ENCODE measurements around the gene TSPAN17. TPM values are rescaled to one million over a fixed set of nuclear protein-coding genes. Genes with fewer than 3 reads are reported as not detected.

Gene TSPAN17
- total RNA-seq, 2 experiments from 2014 or later = 24.6 to 26.3 TPM

DNA sequence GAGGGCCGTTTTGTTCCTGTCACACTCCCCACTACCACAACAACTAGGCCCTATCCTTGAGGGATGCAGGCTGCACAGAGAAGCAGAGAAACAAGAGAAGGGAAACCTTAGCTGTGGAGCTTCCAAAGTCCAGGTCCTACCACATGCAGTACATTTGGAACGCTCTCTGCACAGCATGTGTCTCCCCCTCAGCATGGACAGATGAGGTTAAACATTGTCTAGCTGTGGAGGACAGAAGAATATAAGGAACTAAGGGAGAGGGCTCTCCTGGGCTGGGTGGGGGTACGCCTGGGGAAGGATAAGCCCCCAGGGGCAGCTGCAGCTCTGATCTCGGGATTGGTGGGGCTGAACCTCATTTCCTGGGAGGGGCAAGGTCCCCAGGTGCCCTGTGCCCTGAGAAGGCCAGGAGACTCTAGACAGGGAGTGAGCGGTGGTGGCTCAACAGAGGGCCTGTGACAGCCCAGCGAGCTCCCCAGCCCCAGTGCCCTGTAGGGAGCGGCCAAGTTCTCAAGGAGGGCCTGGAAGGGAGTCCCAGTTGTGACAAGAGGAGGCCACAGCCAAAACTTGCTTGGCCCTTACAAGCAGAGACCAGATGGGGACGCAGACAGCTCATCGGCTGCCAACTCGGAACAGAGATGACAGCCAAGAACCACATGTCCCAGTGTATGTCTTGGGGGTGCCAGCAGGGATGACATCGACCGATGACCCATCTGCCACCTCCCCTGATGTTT lies 30.1 kb downstream of the TSPAN17 start:
- Mint-ChIP-seq H3K27me3 (peaks cover 40% of the 10 kb centered on the region), H3K36me3 (ENCODE audit: low read depth) (no peaks in the 10 kb centered on the region), H3K27ac (no peak overlapping the region), H3K9me3 (no peaks in the 10 kb centered on the region), H3K4me3 (no peak overlapping the region), H3K4me1 (ENCODE audit: low read depth) (no peaks in the 10 kb centered on the region)
- POLR2A ChIA-PET = no interaction called here
- DNase-seq (no peak), ATAC-seq (no peak)
- intact Hi-C loops (cut with micrococcal nuclease) = no loop called here
- CTCF ChIA-PET = interaction anchor here (0.5 to 3.1 kb wide), 2 partner anchors 17 to 31 kb away, joined by 3 to 17 read pairs; no protein-coding TSS in a partner anchor
- TF ChIP-seq, protein P1, sequence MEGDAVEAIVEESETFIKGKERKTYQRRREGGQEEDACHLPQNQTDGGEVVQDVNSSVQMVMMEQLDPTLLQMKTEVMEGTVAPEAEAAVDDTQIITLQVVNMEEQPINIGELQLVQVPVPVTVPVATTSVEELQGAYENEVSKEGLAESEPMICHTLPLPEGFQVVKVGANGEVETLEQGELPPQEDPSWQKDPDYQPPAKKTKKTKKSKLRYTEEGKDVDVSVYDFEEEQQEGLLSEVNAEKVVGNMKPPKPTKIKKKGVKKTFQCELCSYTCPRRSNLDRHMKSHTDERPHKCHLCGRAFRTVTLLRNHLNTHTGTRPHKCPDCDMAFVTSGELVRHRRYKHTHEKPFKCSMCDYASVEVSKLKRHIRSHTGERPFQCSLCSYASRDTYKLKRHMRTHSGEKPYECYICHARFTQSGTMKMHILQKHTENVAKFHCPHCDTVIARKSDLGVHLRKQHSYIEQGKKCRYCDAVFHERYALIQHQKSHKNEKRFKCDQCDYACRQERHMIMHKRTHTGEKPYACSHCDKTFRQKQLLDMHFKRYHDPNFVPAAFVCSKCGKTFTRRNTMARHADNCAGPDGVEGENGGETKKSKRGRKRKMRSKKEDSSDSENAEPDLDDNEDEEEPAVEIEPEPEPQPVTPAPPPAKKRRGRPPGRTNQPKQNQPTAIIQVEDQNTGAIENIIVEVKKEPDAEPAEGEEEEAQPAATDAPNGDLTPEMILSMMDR (IDR thresholded peaks at IDR 0.05) = no peak

DNA sequence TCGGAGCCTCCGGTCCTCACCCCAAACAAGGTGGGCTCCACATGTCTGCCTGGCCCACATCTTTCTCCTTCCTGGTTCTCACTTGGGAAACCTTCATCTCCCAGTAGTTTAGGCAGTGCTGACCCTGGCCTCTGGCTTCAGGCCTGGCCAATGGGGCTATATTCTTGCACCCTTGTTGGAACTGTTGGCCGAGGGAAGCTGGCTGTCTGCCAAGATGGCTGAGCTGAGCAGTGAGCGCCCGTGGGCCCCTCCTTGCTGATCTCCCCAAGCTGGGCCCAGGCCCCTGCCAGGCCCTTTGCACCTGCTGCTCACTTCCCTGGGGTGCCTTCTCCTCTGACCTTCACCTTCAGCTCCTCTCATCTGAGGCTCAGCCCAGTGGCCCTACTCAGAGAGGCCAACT lies 31.3 kb downstream of the TSPAN17 start:
- no peaks in the 10 kb centered on the region for H3K9me3 Mint-ChIP-seq
- POLR2A ChIA-PET = no interaction called here
- CTCF ChIA-PET = interaction anchor here (2.0 kb wide), 1 partner anchor 21 kb away, joined by 7 read pairs; no protein-coding TSS in a partner anchor
- TF ChIP-seq, protein P1 (IDR thresholded peaks at IDR 0.05) = no peak
- intact Hi-C loops (cut with micrococcal nuclease) = no loop called here
- no peak overlapping the region for H3K27ac Mint-ChIP-seq
- ATAC-seq (no peak), DNase-seq (no peak)
- H3K36me3 Mint-ChIP-seq (ENCODE audit: low read depth) = no peaks in the 10 kb centered on the region
- no peaks in the 10 kb centered on the region for H3K4me1 Mint-ChIP-seq (ENCODE audit: low read depth)
- no peak overlapping the region for H3K4me3 Mint-ChIP-seq
- H3K27me3 Mint-ChIP-seq = peaks cover 40% of the 10 kb centered on the region

DNA sequence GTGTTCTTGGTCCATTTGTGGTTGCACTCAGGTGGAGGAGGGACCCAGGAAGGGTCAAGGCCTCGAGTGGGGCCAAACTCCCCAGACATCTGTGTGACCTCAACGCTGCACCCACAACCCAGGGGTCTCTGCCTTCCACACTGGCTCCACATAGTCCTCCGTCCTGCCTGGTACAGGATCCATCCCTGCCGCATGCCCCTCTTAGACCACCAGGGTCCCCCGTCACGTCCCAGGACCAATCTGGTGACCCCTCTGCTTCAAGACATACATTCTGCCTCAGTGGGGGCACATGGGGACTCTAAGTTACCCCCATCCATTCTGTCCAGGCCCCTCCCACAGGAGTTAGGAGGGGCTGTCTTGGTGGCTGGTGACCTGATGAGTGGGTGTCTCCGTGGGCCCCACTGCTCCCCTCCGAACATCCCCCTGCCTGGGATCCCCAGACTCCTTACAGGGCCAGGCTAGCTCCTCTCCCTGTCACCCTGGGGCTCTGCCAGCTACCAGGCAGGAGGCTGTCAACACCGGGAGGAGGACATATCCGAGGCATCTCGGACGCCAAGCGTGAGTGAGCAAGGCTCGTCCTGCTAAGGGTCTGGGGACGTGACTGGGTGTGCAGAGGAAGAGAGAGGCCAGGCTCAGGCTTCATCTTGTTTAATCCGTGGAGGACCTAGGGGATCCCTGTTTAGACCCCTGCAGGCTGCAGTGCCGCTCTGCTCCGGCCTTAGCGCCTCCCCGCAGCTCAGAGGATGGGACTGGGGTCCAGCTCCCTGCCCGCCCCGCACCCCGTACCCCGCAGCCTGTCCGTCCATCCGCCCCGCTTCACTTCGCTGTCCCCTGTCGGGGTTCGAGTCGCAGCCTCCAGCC lies 32.3 kb downstream of the TSPAN17 start:
- intact Hi-C loops (cut with micrococcal nuclease) = no loop called here
- POLR2A ChIA-PET = interaction anchor here (0.7 to 1.4 kb wide), 2 partner anchors 26 to 220 kb away, joined by 3 to 4 read pairs; partner anchors contain the start of gene HK3
- H3K9me3 Mint-ChIP-seq = no peaks in the 10 kb centered on the region
- no peak overlapping the region for H3K4me3 Mint-ChIP-seq
- TF ChIP-seq, protein P1 (IDR thresholded peaks at IDR 0.05) = no peak
- CTCF ChIA-PET = interaction anchor here (2.0 kb wide), 1 partner anchor 22 kb away, joined by 7 read pairs; no protein-coding TSS in a partner anchor
- no peak overlapping the region for H3K27ac Mint-ChIP-seq
- DNase-seq = no peak
- H3K4me1 Mint-ChIP-seq (ENCODE audit: low read depth) = no peaks in the 10 kb centered on the region
- peaks cover 42% of the 10 kb centered on the region for H3K27me3 Mint-ChIP-seq
- H3K36me3 Mint-ChIP-seq (ENCODE audit: low read depth) = no peaks in the 10 kb centered on the region
- no peak for ATAC-seq

- Mint-ChIP-seq H3K36me3 (ENCODE audit: low read depth) (no peaks in the 10 kb centered on the region), H3K9me3 (peaks cover 2% of the 10 kb centered on the region), H3K4me3 (no peak overlapping the region), H3K27ac (no peak overlapping the region), H3K4me1 (ENCODE audit: low read depth) (no peaks in the 10 kb centered on the region), H3K27me3 (peaks cover 44% of the 10 kb centered on the region)
- CTCF ChIA-PET = interaction anchor here (2.0 to 2.1 kb wide), 2 partner anchors 20 to 22 kb away, joined by 7 to 8 read pairs; no protein-coding TSS in a partner anchor
- POLR2A ChIA-PET = interaction anchor here (0.7 to 1.4 kb wide), 2 partner anchors 27 to 219 kb away, joined by 3 to 4 read pairs; partner anchors contain the start of gene HK3
- intact Hi-C loops (cut with micrococcal nuclease) = no loop called here
- DNase-seq (no peak), ATAC-seq (no peak)
- TF ChIP-seq, protein P1 (IDR thresholded peaks at IDR 0.05) = no peak
These were observed 32.9 kb downstream of the TSPAN17 start for GRCh38 chr5:176680226-176680563.

Measured in activated CD8-positive, alpha-beta T cell treated with anti-CD3 and anti-CD28 coated beads for 36 hours (primary cell).